H1 (cell line): ENCODE data around the gene NUB1. TPM values are rescaled to one million over a fixed set of nuclear protein-coding genes. Genes with fewer than 3 reads are reported as not detected.

Experiments
- CTCF ChIA-PET: fragments of 300-600 bp; sonication (Branson Sonifier 250); formaldehyde crosslinking; loops from one replicate; lab custom pipeline; 2021; ENCODE audit not compliant: partially characterized antibody; lab: Charles Lee
- POLR2A ChIA-PET: fragments of 300-600 bp; sonication (Branson Sonifier 250); formaldehyde crosslinking; loops from one replicate; lab custom pipeline; 2021; ENCODE audit warnings: inconsistent platforms; ENCODE audit not compliant: partially characterized antibody; lab: Charles Lee
- DNase-seq, 2 experiments: peaks; one replicate each; pipeline versions ENCODE4 v3.0.0 to v3.0.0-alpha.2; 2010 to 2022; ENCODE audit warnings: low spot score in 2 of 2, low read depth in 1 of 2, mixed read lengths in 1 of 2
- FAIRE-seq: peaks from 2 replicates; lab custom pipeline; 2011; peaks lifted over from hg19 to GRCh38; lab: Jason Lieb, UNC
- H2AFZ ChIP-seq: 2 replicates; pipeline ENCODE4 v1.8.1; 2012; ENCODE audit warnings: low read length, inconsistent platforms
- H2AK5ac ChIP-seq: 2 replicates; pipeline ENCODE4 v1.6.1; 2013; ENCODE audit warnings: low read depth, low read length
- H2BK120ac ChIP-seq: replicated peaks from 2 replicates; pipeline ENCODE3; 2013; ENCODE audit warnings: low read depth, low read length, inconsistent platforms
- H2BK12ac ChIP-seq: 2 replicates; pipeline ENCODE4 v1.6.1; 2013; ENCODE audit warnings: low read depth, low read length
- H2BK15ac ChIP-seq: 2 replicates; pipeline ENCODE4 v1.6.1; 2013; ENCODE audit warnings: low read length
- H2BK20ac ChIP-seq: 2 replicates; pipeline ENCODE4 v1.6.1; 2013; ENCODE audit warnings: low read length
- H2BK5ac ChIP-seq: 2 replicates; pipeline ENCODE4 v1.6.1; 2013; ENCODE audit warnings: low read depth, low read length
- H3K14ac ChIP-seq: 2 replicates; pipeline ENCODE4 v1.6.1; 2013; ENCODE audit warnings: inconsistent platforms; ENCODE audit not compliant: insufficient read length
- H3K18ac ChIP-seq: 2 replicates; pipeline ENCODE4 v1.6.1; 2013; ENCODE audit warnings: low read length; ENCODE audit errors: extremely low read depth
- H3K23ac ChIP-seq: 2 replicates; pipeline ENCODE4 v1.6.1; 2013; ENCODE audit warnings: inconsistent platforms; ENCODE audit not compliant: insufficient read length
- H3K23me2 ChIP-seq: 2 replicates; pipeline ENCODE4 v1.6.1; 2013; ENCODE audit warnings: low read depth, low read length
- H3K27ac ChIP-seq: 2 replicates; pipeline ENCODE4 v1.6.1; 2011; ENCODE audit warnings: low read depth, low read length, inconsistent platforms
- H3K27me3 ChIP-seq, 4 experiments: replicated peaks in 1 of 4; 1 replicate in 1 of 4; 2 replicates in 3 of 4; pipeline versions ENCODE4 v1.6.1 to v1.8.1; 2011 to 2013; ENCODE audit warnings: low read length in 3 of 4, mild to moderate bottlenecking in 3 of 4, inconsistent platforms in 2 of 4, mixed read lengths in 2 of 4, moderate library complexity in 1 of 4; ENCODE audit not compliant: control insufficient read depth in 3 of 4, insufficient read depth in 3 of 4; ENCODE audit errors: extremely low read depth in 1 of 4
- H3K36me3 ChIP-seq, 4 experiments: 2 replicates each; pipeline versions ENCODE4 v1.6.1 to v1.8.1; 2011 to 2013; ENCODE audit warnings: mild to moderate bottlenecking in 4 of 4, low read length in 3 of 4, moderate library complexity in 2 of 4, control low read depth in 1 of 4, inconsistent platforms in 1 of 4; ENCODE audit not compliant: insufficient read depth in 4 of 4, control insufficient read depth in 2 of 4
- H3K4ac ChIP-seq: replicated peaks from 2 replicates; pipeline ENCODE3; 2013; ENCODE audit warnings: low read length, low read depth, mixed read lengths, inconsistent platforms; ENCODE audit not compliant: insufficient read length
- H3K4me1 ChIP-seq, 4 experiments: replicated peaks in 1 of 4; 1 replicate in 1 of 4; 2 replicates in 3 of 4; pipeline versions ENCODE4 v1.6.1 to v1.8.1; 2011 to 2013; ENCODE audit warnings: low read length in 3 of 4, inconsistent platforms in 2 of 4, mixed read lengths in 1 of 4; ENCODE audit not compliant: insufficient read depth in 4 of 4, control insufficient read depth in 3 of 4
- H3K4me2 ChIP-seq, 2 experiments: 2 replicates each; pipeline versions ENCODE4 v1.6.1 to v1.8.1; 2011 to 2013; ENCODE audit warnings: low read depth in 2 of 2, low read length in 2 of 2, control low read depth in 1 of 2, inconsistent platforms in 1 of 2, mild to moderate bottlenecking in 1 of 2; ENCODE audit not compliant: insufficient read depth in 1 of 2
- H3K4me3 ChIP-seq, 4 experiments: fragments of 200-600, 300-600 bp in 1 of 4; sonication (generic), shearing (Covaris generic), sonication (Bioruptor Twin) in 1 of 4; 2 replicates each; pipeline versions ENCODE4 v1.5.1 to v1.8.1; 2011 to 2016; ENCODE audit warnings: low read length in 4 of 4, low read depth in 3 of 4, control low read depth in 2 of 4, inconsistent platforms in 2 of 4, mild to moderate bottlenecking in 2 of 4, mixed read lengths in 1 of 4, moderate library complexity in 1 of 4; ENCODE audit not compliant: insufficient read depth in 2 of 4; ENCODE audit errors: extremely low read depth in 1 of 4
- H3K56ac ChIP-seq: replicated peaks from 2 replicates; pipeline ENCODE3; 2013; ENCODE audit warnings: low read depth, mild to moderate bottlenecking, mixed read lengths, low read length, inconsistent platforms; ENCODE audit not compliant: insufficient read length
- H3K79me1 ChIP-seq: 2 replicates; pipeline ENCODE4 v1.6.1; 2013; ENCODE audit warnings: low read depth, low read length, control low read depth
- H3K79me2 ChIP-seq, 2 experiments: 2 replicates each; pipeline versions ENCODE4 v1.6.1 to v1.8.1; 2012 to 2013; ENCODE audit warnings: low read length in 2 of 2, mild to moderate bottlenecking in 2 of 2, inconsistent platforms in 1 of 2; ENCODE audit not compliant: insufficient read depth in 2 of 2, control insufficient read depth in 1 of 2
- H3K9ac ChIP-seq, 4 experiments: replicated peaks in 1 of 4; 1 replicate in 1 of 4; 2 replicates in 3 of 4; pipeline versions ENCODE4 v1.6.1 to v1.8.1; 2011 to 2013; ENCODE audit warnings: low read depth in 3 of 4, low read length in 3 of 4, control low read depth in 2 of 4, mild to moderate bottlenecking in 2 of 4, moderate library complexity in 2 of 4, inconsistent platforms in 1 of 4; ENCODE audit errors: extremely low read depth in 1 of 4
- H3K9me3 ChIP-seq, 2 experiments: 2 replicates each; pipeline versions ENCODE4 v1.6.1 to v1.8.1; 2012 to 2013; ENCODE audit warnings: mild to moderate bottlenecking in 2 of 2, moderate library complexity in 2 of 2, control low read depth in 1 of 2, inconsistent platforms in 1 of 2, low read depth in 1 of 2, low read length in 1 of 2, mixed read lengths in 1 of 2; ENCODE audit not compliant: insufficient read depth in 2 of 2
- H4K20me1 ChIP-seq, 2 experiments: replicated peaks in 1 of 2; 2 replicates each; pipeline versions ENCODE3 to v1.8.1; 2011 to 2013; ENCODE audit warnings: inconsistent platforms in 2 of 2, low read length in 2 of 2, mild to moderate bottlenecking in 1 of 2; ENCODE audit not compliant: insufficient read depth in 2 of 2, control insufficient read depth in 1 of 2
- H4K5ac ChIP-seq: 2 replicates; pipeline ENCODE4 v1.6.1; 2013; ENCODE audit warnings: low read length, low read depth, mixed read lengths, inconsistent platforms; ENCODE audit not compliant: insufficient read length
- H4K8ac ChIP-seq: 2 replicates; pipeline ENCODE4 v1.8.0; 2013; ENCODE audit warnings: mild to moderate bottlenecking, moderate library complexity, low read length, inconsistent platforms; ENCODE audit not compliant: insufficient read depth; ENCODE audit errors: extremely low read depth
- H4K91ac ChIP-seq: replicated peaks from 2 replicates; pipeline ENCODE3; 2013; ENCODE audit warnings: low read length, mixed read lengths, inconsistent platforms; ENCODE audit not compliant: insufficient read length
- CEBPB ChIP-seq: IDR thresholded peaks from 2 replicates; pipeline ENCODE4 v1.6.1; 2012; ENCODE audit warnings: low read depth, low read length
- HDAC6 ChIP-seq: IDR thresholded peaks from one replicate; pipeline ENCODE4 v1.7.1; 2012; ENCODE audit warnings: low read depth, mild to moderate bottlenecking, inconsistent platforms, low read length, moderate library complexity
- TAF7 ChIP-seq: optimal IDR thresholded peaks from 2 replicates; pipeline ENCODE3; 2011; ENCODE audit warnings: low read depth, mild to moderate bottlenecking, inconsistent platforms, low read length, moderate library complexity, borderline replicate concordance
- WGBS, 2 experiments: shearing (Covaris generic) in 1 of 2; methylation state at CpG; one replicate each; pipeline versions ENCODE4 v1.1.6 to v1.1.7; 2013 to 2015; ENCODE audit warnings: low lambda C conversion rate in 2 of 2, mixed read lengths in 2 of 2, inconsistent platforms in 1 of 2, low coverage in 1 of 2, missing lambda C conversion rate in 1 of 2; ENCODE audit not compliant: insufficient replicate concordance in 2 of 2, insufficient coverage in 1 of 2, insufficient read length in 1 of 2; ENCODE audit errors: extremely low coverage in 1 of 2, missing lambda C conversion rate in 1 of 2; 5-methylcytosine and 5-hydroxymethylcytosine counted together
- polyA plus RNA-seq, 7 experiments: library from polyadenylated mRNA; depleted of rRNA in 3 of 7; stranded (reverse) in 5 of 7; unstranded in 2 of 7; fragments of >200 nt in 5 of 7; fragments of 200-250 nt in 2 of 7; gene quantifications; 1 replicate in 5 of 7; 2 replicates in 1 of 7; 4 replicates in 1 of 7; pipeline versions ENCODE4 v1.2.1 to v1.2.3, GENCODE V29; 2011 to 2013; ENCODE audit warnings: missing spikeins in 2 of 7, mixed read lengths in 2 of 7
- total RNA-seq: library from RNA; stranded (reverse); fragmentation: NEBNext Ultra II Directional; extraction: Animal tissue kit (Norgen Biotek cat#: 25700); gene quantifications from 2 replicates; pipeline ENCODE4 v1.2.1, GENCODE V29; 2021

NUB1 gene
- total and polyA plus RNA-seq, 2 of the 8 experiments (the other 6 are each of a cell fraction or from before 2014, with no cell fraction given) = 22.1 to 43.5 TPM

GRCh38 chr7:151383638-151384351 lies 42.2 kb downstream of the NUB1 start:
- Histone ChIP-seq H4K20me1 (peaks cover 0 to 2% of the 10 kb centered on the region in 2 experiments), H2AFZ (no peak overlapping the region), H4K8ac (no peak overlapping the region), H4K5ac (no peak overlapping the region), H3K23me2 (peaks cover 14% of the 10 kb centered on the region; the same call in 1 of the 2 replicates), H2BK5ac (no peak overlapping the region), H3K9ac (no peak overlapping the region), H3K79me1 (no peaks in the 10 kb centered on the region), H3K27me3 (peaks cover 8 to 27% (median 22%) of the 10 kb centered on the region in 4 experiments), H4K91ac (no peak overlapping the region), H2AK5ac (no peak overlapping the region), H2BK120ac (no peak overlapping the region), H3K36me3 (no peaks in the 10 kb centered on the region), H2BK15ac (no peak overlapping the region), H3K4me3 (no peak overlapping the region), H2BK12ac (no peak overlapping the region), H3K27ac (no peak overlapping the region), H3K4ac (no peak overlapping the region), H3K4me1 (peaks cover 0 to 30% (median 8%) of the 10 kb centered on the region in 4 experiments; a peak in 6 of 7 replicates), H3K23ac (no peak overlapping the region), H3K18ac (no peak overlapping the region), H3K9me3 (no peaks in the 10 kb centered on the region), H3K56ac (no peak overlapping the region), H2BK20ac (no peak overlapping the region), H3K14ac (no peak overlapping the region), H3K4me2 (no peak overlapping the region), H3K79me2 (no peaks in the 10 kb centered on the region)
- TF ChIP-seq HDAC6 (no peak), CEBPB (no peak), TAF7 (no peak)
- CTCF ChIA-PET = interaction anchor here (0.6 to 3.2 kb wide), 9 partner anchors 11 to 376 kb away, joined by 3 to 16 read pairs (median 4); no protein-coding TSS in a partner anchor
- POLR2A ChIA-PET = interaction anchor here (0.6 to 1.1 kb wide), 3 partner anchors 16 to 162 kb away, joined by 3 read pairs; no protein-coding TSS in a partner anchor
- no peak for FAIRE-seq
- 86% methylated on average over 15 of the region's 15 CpGs; no CpG with 5 or more reads in 1 of the 2 experiments for WGBS, 2 experiments
- DNase-seq = no peak
